Stimulated activated CD8-positive, alpha-beta memory T cell treated with anti-CD3 and anti-CD28 coated beads, Interleukin-15, amount 100 ng/mL, for 48 hours (primary cell): Measurements from ENCODE around the gene GPC5.
A peak's percentile ranks its signal among the peaks of the same experiment; 100 is the strongest.
"Not testable (repeated sequence)": the region's sequence is repeated elsewhere in the genome, so short reads cannot be mapped to it uniquely, and the experiment has no call there.

Experiments
- DNase-seq, 2 donors: peaks; one replicate each; pipeline ENCODE4 v3.0.0-alpha.2; 2020; ENCODE audit warnings: low read depth in 2 of 2

Gene GPC5

DNA sequence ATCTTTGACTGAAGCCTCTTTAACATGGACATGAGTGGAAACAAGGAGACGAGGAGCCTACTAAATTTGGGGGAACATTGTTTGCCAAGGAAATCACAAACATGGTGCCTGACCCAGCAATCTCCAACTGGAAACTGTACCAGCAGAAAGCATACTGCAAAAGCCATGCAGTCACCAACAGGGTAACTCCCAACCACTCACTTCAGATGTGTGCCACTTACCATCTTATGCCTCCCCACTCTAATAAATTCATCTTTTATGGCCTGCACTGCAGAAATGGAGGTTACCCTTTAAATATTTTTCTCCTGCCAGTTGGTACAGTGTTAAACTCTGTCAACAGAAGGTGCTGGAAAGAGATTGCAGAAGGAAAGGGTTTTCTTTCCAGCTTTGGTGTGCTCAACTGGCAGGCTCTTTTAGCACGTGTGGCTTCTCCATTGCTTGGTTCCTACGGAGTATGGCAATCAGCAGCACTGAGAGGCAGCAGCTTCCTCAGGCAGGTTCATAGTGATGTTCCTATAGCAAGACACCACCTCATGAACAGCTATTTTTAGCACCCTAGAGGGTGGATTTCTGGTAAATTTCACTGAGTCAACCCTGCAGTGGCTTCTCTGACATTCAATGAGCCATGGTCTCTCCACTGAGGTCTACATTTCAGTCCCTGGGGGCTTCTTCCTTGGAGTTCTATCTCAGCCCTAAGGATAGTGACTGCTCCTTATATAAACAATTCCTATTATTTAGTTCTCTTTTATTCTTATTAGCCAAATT, 29.6 kb upstream of the GPC5 start:
- DNase-seq, result no peak

DNA sequence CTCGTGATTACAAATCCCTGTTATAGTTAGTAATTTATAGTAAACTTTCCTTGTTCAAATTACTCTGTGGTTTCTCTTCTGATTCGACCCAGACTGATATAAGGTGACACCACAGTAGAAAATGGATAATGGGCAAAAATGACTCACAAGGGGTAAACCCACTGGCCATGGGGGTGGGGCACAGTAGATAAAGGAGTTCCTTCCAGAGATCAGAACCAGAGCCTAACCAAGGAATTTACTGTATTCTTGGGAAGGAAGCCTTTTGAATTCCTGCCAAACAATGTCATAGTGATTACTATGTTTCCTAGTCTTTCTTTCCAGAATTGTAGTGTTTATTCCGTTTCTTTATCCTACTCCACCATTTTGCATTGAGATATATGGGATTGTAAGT, 29.0 kb upstream of the GPC5 start:
- DNase-seq, result peak in 1 of 2 donors; percentile 15

DNA sequence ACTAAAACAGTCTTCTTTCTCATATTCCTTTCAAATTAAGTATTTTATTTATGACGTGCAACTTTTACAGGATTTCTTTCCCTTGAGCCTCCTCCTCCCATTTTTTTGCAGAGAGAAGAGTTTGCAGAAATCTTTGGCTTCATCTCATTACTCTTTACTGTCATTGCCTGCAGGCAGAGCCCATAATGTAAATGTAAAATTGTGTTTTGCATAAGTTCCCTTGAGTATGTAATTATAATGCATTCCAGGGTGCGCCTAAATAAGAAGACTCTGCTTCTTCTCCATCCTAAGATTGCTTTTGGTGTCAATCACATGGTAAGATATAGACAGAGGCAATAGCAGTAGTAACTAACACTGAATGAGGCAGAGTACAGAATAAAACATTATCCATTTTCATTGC, 27.9 kb upstream of the GPC5 start:
- DNase-seq, result no peak

DNA sequence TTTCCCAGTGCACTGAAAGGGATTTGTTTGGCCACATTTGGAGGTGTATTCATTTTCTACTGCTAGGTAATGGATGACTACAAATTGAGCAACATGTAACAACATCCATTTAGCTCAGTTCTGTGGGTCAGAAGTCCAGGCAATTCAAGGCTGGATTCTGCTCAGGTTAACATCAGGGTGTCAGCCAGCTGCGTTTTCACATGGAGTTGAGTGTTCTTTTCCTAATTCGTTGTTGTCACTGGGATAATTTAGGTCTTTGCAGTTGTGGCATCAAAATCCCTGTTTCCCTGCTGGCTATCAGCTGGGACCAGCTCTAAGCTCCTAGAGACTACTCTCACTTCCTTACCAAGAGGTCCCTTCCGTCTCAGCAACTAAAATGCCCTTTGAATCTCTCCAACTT, 25.5 kb upstream of the GPC5 start:
- no peak for DNase-seq

DNA sequence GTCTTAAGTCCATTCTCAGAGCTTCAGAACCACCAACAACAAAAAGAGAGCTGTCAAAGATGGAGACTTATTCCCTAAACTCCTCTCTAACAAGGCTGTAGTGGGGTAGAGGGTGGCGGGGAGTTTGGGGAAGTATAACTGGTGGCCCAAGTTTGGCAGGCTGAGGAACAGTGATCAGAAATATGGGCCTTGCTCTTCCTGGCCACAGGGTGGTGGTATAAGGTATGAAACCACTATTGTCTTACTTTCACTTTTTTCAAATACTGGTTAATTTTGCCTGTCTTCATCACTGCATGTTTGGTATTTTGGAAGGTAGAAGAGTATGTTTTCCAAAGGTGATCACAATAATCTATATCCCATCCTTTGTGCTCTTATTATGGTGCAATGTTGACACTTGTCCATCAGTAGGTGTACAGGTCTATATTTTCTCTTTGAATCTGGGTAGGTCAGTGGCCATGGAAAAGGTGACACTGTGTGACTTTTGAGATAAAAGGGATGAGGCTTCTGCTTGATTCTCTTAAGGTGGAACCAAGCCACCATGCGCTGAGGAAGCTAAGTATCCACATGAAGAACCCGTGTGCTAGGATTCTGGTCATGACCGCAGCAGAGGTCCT, 23.2 kb upstream of the GPC5 start:
- no peak for DNase-seq

DNA sequence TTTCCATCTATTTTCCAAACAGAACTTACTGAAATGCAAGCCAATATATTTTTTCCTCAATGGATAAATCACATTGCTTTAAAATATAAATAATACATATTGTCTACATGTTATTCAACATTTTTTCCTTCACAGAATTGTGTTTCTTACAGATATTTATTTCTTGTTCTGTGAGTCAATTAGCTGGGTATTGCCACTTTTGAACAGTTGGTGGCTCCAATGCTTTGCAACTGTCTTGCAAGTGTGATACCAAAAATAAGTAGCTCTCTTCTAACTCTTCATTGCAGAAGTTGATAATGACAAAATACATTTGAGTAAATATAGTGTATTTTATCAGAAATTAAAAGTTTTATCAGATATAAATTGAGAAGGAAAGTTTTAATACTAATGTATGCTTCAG, 17.1 kb upstream of the GPC5 start:
- DNase-seq, result no peak

DNA sequence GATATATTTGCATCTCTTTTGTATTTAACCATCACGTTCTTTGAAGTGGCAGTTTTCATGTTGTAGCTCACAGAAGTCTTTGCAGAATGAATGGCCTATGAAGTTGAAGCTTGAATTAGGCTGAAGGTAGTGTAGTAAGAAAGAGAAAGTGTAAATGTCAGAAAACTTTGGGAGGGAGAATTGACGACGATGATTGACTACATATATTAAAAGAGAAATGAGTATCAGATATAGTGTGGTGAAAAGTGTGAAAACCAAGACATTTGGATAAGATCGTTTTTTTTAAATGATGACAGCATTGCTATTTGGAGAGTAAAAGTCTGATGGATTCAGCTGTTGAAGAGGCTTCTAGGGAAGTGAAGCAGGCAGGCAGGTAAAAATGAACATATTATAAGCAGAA, 14.6 kb upstream of the GPC5 start:
- no peak for DNase-seq

DNA sequence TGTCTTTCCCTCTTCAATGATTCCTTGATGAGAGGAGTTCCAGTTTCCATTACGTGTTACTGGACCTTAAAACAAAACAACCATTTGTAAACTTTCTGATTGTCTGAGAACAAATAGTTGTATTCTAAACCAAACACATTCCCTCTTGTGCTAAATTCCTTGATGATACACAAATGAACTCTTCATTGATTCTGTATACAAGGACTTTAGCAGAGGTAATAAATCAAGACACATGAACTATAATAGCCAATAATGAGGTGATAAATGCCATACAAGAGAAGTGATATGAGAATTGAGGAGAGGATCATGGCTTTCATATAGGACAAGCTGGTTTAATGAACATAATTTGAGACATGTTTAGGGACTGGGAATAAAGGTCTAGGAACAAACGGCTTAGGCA, 13.5 kb upstream of the GPC5 start:
- no peak for DNase-seq

DNA sequence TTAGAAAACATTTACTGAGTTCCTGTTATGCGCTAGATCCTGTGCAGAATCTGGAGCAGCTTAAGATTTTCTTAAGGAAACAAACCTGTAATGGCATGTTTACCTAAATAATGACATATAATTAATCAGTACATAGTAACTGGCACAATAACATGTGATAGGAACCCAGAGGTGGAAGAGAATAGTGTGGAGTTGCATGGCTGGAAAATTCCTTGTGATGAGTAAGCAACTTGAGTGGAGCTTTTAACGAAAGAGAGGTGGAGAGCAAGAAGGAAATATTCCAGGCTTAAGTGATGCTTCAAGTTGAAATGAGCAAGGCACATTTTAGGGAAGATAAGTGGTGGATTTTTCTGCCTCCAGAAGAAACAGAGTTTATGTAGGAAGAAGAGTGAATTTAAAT, 9.2 kb upstream of the GPC5 start:
- no peak for DNase-seq

DNA sequence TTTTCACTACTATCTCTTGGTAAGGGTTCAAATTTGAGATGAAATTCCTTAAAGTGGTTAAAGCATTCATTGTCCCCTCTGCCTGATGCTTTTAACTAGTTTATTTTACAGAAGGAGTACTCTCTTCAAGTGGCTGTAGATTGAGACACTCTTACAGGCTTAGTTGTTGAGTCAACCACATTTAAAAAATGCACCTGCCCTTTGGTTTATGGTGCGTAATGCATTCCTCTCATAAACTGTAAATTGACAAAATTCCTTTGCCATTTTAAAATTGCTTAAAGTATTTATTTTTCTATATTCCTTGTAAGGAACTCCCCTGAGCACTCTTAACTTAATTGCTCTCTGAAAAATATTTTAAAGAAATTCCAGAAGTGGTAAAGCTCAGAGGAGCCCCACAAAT, 826 bp upstream of the GPC5 start:
- DNase-seq, result no peak

DNA sequence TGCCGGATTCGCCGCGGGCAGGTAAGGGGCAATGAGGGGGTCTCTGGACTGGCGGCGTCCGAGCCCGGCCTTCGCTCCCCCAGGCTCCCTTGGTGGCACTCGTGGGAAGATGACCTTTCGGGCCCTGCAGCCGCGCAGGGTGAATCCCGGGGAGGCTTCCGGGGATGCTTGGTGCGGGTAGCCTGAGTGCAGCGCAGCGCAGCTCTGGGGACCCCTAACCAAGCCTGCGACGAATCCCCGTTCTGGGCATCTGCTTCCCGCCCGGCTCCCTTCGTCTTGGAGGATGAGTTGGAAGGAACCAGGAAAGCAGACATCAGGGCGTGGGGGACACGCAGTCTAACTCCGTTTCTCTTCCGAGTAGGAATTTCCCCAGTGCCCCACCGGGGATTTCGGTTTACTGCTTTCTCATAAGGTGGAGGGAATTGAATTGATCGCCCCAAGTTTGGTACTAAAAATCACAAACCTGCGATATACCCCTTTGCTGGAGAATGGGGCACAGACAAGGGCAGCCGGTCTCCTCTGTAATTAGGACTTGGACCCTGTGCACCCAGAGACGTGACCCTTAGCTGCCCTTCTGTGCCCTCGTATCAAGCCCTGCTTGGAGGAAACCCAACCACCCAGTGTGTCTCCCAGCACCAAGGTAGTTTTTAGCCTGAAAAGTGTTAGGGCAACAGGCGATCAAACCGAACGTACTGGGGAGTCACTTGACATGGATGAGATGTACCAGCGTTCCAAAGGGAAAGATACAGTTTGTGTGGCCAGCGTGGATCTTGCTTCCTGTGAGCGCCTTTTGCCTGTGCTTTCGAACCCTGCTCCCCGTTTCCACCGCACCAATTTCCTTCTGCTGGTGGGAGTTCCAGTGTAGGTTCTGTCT, 1.0 kb downstream of the GPC5 start:
- no peak for DNase-seq

DNA sequence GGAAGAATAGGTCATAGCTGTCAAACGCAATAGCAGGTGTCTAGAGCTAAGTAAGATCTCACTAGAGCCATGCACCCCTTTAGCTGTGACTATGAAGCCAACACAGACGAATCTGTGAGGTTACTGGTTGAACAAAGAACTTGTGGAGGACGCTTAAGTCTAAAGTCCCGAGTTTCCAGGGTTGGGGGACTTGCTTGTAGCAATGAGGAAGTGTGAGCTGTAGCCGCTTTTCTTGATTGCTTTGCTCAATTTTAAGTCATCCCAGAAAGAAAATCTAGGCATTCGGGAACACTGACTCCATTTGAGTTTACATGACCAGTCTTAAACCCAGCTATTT, 1.6 kb downstream of the GPC5 start:
- no peak for DNase-seq

DNA sequence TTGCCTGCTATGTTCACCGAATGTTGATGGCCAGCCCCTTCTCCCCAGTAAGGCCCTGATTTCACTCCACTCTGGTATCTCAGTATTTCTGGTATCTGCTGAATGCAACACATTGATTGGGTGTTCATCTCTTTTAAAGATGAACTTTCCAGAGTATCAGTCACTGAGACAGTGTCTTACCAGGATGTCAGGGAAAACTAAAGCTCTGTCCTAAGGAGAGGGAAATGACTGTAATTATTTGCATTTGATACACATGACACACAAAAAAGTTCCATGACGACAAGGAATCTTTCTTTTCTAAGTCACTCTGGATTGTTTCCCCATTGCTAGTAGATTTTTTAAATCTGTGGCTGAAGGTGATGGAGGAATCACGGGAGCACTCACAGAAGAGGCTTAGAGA, 2.2 kb downstream of the GPC5 start:
- DNase-seq, result no peak

DNA sequence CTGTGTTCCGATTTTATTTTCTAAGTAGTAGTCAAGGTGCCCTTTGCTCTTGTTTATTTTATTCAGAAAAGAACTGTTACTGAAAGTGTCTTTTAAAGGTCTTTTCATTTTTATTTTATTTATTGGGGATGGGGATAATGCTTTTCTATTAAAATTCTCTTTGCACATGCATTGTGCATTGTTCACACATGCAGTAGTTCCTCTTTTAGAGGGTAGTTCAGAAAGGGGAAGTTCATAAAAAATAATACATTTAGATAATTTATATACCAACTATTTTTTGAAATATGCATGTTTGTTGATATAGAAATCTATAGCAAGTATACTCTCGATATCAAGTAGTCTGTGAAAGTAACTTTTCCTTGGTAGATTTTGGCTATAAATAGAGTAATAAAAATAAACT, 3.5 kb downstream of the GPC5 start:
- DNase-seq, result no peak

DNA sequence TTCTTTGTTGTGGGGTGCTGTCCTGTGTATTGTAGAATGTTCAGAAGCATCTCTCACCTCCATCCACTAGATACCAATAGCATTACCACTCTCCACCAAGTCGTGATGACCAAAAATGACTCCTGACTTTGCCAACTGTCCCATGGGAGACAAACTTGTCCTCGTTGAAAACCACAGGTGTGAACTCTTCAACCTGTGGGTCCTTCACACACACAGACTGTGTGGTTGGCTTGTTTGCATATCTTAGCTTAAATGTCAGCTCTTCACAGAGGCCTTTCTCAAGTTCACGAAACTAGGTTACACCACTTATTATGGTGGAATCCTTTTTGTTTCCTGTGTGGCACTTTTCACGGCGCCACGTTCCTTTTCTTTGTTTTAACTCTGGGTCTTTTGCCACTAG, 6.8 kb downstream of the GPC5 start:
- DNase-seq, result no peak

DNA sequence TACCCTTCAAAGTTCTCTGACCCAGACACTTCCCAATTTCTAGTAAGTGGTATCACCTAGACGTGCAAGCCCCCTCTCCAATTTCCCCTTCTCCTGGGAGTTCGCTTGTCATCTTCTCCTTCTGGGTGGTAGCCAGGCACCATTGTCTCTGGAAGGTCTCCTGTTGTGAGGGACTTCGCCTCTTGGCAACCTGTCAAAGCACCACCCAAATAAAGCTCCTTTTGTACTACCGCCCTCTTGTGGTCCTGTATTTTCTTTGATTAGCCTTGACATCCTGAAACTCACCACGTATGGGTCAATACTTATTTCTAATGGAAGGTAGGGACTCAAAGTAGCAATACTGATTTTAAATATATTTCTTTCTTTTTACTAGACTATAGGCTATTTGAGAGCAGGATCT, 8.2 kb downstream of the GPC5 start:
- no peak for DNase-seq

DNA sequence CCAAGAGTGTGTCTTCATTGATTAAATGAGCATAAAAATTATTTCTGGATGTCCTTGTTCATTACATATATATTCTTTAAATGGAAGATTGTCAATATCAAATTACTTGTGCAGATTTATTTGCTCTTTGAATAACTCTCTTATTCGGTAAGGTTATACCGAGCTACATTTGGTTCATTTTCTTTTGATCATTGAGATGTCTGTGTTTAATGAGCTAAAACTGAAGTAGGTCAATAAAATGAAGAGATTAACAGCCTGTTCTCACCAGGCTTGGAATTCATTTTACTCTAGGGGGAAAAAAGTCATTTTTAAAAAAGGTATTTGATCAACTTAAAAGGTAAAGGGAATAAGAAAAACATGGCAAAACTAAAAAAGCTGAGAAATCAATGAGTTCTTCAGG, 10.6 kb downstream of the GPC5 start:
- no peak for DNase-seq

DNA sequence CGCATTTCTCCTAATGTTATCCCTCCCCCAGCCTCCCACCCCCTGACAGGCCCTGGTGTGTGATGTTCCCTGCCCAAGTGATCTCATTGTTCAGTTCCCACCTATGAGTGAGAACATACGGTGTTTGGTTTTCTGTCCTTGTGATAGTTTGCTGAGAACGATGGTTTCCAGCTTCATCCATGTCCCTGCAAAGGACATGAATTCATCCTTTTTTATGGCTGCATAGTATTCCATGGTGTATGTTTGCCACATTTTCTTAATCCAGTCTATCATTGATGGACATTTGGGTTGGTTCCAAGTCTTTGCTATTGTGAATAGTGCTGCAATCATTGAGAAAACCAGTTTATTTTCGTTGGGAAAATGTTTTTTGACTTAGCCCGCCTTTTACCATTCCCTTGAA, 18.2 kb downstream of the GPC5 start:
- not testable (repeated sequence) for DNase-seq

DNA sequence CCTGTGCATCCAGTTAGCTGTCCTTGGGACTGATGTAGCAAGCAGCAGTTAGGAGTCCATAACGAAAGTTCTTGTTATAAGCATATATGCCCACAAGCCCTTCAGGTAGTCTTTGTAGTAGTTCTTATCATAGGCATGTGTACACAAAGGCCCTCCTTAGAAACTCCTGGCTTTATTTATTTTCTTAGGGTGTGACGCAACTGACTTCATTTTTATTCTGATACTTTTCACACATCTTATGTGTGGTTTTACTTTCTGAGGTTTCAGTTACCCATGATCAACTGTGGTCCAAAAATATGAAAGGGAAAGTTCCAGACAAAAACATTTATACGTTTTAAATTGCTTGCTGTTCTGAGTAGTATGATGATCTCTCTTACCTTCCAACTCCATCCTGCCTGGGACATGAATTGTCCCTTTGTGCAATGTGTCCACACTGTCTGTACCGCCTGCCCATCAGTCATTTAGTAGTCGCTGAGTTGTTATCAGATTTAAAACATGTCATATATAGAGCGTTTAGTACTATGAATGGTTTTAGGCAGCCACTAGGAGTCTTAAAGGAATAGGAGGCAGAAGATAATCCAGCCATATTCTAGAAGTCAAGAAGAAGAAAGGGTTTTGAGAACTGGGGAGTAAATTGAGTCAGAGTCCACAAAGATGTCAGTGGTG, 19.4 kb downstream of the GPC5 start:
- no peak for DNase-seq

DNA sequence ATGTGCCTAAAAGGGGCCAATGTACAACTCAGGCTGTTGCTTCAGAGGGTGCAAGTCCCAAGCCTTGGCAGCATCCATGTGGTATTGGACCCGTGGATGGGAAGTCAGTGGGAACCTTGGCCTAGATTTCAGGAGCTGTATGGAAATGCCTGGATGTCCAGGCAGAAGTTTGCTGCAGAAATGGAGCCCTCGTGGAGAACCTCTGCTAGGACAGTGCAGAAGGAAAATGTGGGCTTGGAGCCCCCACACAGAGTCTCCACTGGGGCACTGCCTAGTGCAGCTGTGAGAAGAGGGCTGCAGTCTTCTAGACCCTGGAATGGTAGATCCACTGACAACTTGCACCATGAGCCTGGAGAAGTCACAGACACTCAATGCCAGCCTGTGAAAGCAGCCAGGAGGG, 28.5 kb downstream of the GPC5 start:
- no peak for DNase-seq

DNA sequence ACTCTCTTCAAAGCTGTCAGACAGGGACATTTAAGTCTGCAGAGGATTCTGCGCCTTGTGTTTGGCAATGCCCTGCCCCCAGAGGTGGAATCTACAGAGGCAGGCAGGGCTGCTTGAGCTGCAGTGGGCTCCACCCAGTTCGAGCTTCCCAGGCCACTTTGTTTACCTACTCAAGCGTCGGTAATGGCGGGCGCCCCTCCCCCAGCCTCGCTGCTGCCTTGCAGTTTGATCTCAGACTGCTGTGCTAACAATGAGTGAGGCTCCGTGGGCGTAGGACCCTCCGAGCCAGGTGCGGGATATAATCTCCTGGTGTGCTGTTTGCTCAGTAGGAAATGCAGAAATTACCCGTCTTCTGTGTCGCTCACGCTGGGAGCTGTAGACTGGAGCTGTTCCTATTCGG, 40.3 kb downstream of the GPC5 start:
- DNase-seq, result not testable (repeated sequence)

DNA sequence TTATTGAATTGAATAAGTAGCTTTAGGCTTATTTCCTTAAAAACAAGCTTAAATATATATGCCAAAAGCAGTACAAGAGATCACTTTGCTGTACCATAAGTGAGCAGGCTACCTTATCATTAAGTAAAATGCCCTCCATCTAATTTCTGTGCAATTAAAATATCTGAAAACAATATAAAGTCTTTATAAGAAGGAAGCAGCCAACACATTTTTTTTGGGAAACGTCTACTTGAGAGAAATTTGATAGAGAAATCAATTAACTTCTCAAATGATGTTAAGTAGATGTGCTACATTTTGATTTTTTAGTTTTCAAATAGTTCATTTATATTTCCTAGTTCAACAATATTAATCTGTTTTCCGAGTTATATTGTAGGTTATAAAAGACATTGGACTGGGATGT, 52.5 kb downstream of the GPC5 start:
- DNase-seq, result no peak

DNA sequence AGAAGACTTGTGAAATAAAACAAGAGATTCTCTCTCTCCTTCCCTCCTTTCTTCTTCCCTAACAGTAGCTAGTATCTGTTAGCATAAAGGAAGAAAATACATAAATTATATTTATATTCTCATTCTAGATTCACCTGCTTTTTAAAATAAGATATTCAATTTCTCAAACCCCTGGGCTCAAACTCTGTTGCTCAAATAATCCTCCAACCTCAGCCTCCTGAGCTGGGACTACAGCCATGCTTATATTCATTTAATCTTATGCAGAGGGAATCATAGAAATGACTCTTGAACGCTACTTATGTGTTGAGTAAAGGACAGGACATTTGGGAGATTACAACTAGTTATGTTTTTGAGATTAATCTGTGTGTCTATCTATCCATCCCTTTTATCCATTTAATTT, 56.2 kb downstream of the GPC5 start:
- no peak for DNase-seq
